Measurements from ENCODE around the gene SORCS1. TPM values are rescaled to one million over a fixed set of nuclear protein-coding genes. Genes with fewer than 3 reads are reported as not detected.

Gene SORCS1
- total RNA-seq, 1 donor = not detected

- no peak for TF ChIP-seq CTCF (IDR thresholded peaks at IDR 0.05; ENCODE audit: insufficient read depth, low read depth, low read length)
- no peak for DNase-seq (ENCODE audit: low read depth)
- H3K4me3 ChIP-seq (ENCODE audit: low read depth, low read length) = no peak overlapping the region
These were observed 91.7 kb downstream of the SORCS1 start for GRCh38 chr10:107072786-107073185.

GRCh38 chr10:107072028-107072427, 92.5 kb downstream of the SORCS1 start:
- no peak for TF ChIP-seq CTCF (IDR thresholded peaks at IDR 0.05; ENCODE audit: insufficient read depth, low read depth, low read length)
- DNase-seq (ENCODE audit: low read depth) = no peak

GRCh38 chr10:107071301-107071700, 93.2 kb downstream of the SORCS1 start:
- no peak overlapping the region for H3K4me3 ChIP-seq (ENCODE audit: low read depth, low read length)
- TF ChIP-seq CTCF (IDR thresholded peaks at IDR 0.05; ENCODE audit: insufficient read depth, low read depth, low read length) = no peak
- no peak for DNase-seq (ENCODE audit: low read depth)

More at GRCh38 chr10:107072028-107072427, 92.5 kb downstream of the SORCS1 start:
- no peak overlapping the region for H3K4me3 ChIP-seq (ENCODE audit: low read depth, low read length)

- DNase-seq (ENCODE audit: low read depth) = no peak
- no peak for TF ChIP-seq CTCF (IDR thresholded peaks at IDR 0.05; ENCODE audit: insufficient read depth, low read depth, low read length)
- H3K4me3 ChIP-seq (ENCODE audit: low read depth, low read length) = no peak overlapping the region
These were observed 96.7 kb downstream of the SORCS1 start for GRCh38 chr10:107067843-107068242.

GRCh38 chr10:107064075-107064474, 100.4 kb downstream of the SORCS1 start:
- TF ChIP-seq CTCF (IDR thresholded peaks at IDR 0.05; ENCODE audit: insufficient read depth, low read depth, low read length) = no peak
- no peak for DNase-seq (ENCODE audit: low read depth)
- no peak overlapping the region for H3K4me3 ChIP-seq (ENCODE audit: low read depth, low read length)

GRCh38 chr10:107059872-107060271, 104.6 kb downstream of the SORCS1 start:
- H3K4me3 ChIP-seq (ENCODE audit: low read depth, low read length) = no peak overlapping the region
- no peak for TF ChIP-seq CTCF (IDR thresholded peaks at IDR 0.05; ENCODE audit: insufficient read depth, low read depth, low read length)
- DNase-seq (ENCODE audit: low read depth) = no peak

GRCh38 chr10:107059068-107059804, 105.3 kb downstream of the SORCS1 start:
- no peak for DNase-seq (ENCODE audit: low read depth)
- no peak overlapping the region for H3K4me3 ChIP-seq (ENCODE audit: low read depth, low read length)
- TF ChIP-seq CTCF (IDR thresholded peaks at IDR 0.05; ENCODE audit: insufficient read depth, low read depth, low read length) = no peak
